AG04450 (cell line): ENCODE results near the gene NPHS2. TPM values are rescaled to one million over a fixed set of nuclear protein-coding genes. Genes with fewer than 3 reads are reported as not detected.

ENCODE experiments used
- CTCF ChIA-PET: fragments of 300-600, 350-600 bp; formaldehyde crosslinking; extraction: SDS; loops from one replicate; lab custom pipeline; 2022; ENCODE audit warnings: antibody characterized with exemption, inconsistent platforms; lab: Charles Lee
- POLR2A ChIA-PET: fragments of 350-600 bp; formaldehyde crosslinking; extraction: SDS; loops from one replicate; lab custom pipeline; 2021; ENCODE audit warnings: antibody characterized with exemption, inconsistent platforms; lab: Yijun Ruan, JAX
- DNase-seq: peaks from one replicate; pipeline ENCODE4 v3.0.0-alpha.2; 2011; ENCODE audit warnings: low read depth, low spot score
- H3K27ac ChIP-seq: one replicate; pipeline ENCODE4 v1.5.1; 2012; ENCODE audit warnings: low read depth, low read length, control low read depth
- H3K27me3 ChIP-seq: one replicate; pipeline ENCODE4 v1.6.0; 2012; ENCODE audit warnings: low read length; ENCODE audit not compliant: control insufficient read depth, insufficient read depth
- H3K4me3 ChIP-seq: 2 replicates; pipeline ENCODE4 v1.5.1; 2011; ENCODE audit warnings: mild to moderate bottlenecking, low read depth, low read length, control low read depth
- H3K9me3 ChIP-seq: 2 replicates; pipeline ENCODE4 v1.5.1; 2012; ENCODE audit warnings: low read length; ENCODE audit not compliant: control insufficient read depth, insufficient read depth
- polyA plus RNA-seq: library from polyadenylated mRNA; depleted of rRNA; stranded (reverse); fragments of >200 nt; gene quantifications from 2 replicates; pipeline ENCODE4 v1.2.3, GENCODE V29; 2011
- TF ChIP-seq, protein P1 (sequence below): IDR thresholded peaks from 2 replicates; pipeline ENCODE4 v1.5.1; 2011; ENCODE audit warnings: low read depth, low read length, control low read depth, inconsistent platforms

NPHS2 gene
- polyA plus RNA-seq, 1 experiment, result not detected

- DNase-seq, result no peak
- CTCF ChIA-PET, result interaction anchor here (1.9 kb wide), 1 partner anchor 346 kb away, joined by 8 read pairs; no protein-coding TSS in a partner anchor
- TF ChIP-seq, protein P1, sequence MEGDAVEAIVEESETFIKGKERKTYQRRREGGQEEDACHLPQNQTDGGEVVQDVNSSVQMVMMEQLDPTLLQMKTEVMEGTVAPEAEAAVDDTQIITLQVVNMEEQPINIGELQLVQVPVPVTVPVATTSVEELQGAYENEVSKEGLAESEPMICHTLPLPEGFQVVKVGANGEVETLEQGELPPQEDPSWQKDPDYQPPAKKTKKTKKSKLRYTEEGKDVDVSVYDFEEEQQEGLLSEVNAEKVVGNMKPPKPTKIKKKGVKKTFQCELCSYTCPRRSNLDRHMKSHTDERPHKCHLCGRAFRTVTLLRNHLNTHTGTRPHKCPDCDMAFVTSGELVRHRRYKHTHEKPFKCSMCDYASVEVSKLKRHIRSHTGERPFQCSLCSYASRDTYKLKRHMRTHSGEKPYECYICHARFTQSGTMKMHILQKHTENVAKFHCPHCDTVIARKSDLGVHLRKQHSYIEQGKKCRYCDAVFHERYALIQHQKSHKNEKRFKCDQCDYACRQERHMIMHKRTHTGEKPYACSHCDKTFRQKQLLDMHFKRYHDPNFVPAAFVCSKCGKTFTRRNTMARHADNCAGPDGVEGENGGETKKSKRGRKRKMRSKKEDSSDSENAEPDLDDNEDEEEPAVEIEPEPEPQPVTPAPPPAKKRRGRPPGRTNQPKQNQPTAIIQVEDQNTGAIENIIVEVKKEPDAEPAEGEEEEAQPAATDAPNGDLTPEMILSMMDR, result no peak
- Histone ChIP-seq H3K27ac (no peak overlapping the region), H3K9me3 (no peaks in the 10 kb centered on the region), H3K27me3 (no peaks in the 10 kb centered on the region), H3K4me3 (no peak overlapping the region)
- POLR2A ChIA-PET, result no interaction called here
These were observed 22.9 kb upstream of the NPHS2 start for GRCh38 chr1:179598631-179599030.

GRCh38 chr1:179591592-179592580 is 16.1 kb upstream of the NPHS2 start, which contains the start of gene TDRD5:
TDRD5 (plus strand) TSS chr1:179591832; CDS start chr1:179592616, 784 bp downstream.
- ChIA-PET POLR2A (no interaction called here), CTCF (no interaction called here)
- peaks cover 19% of the 10 kb centered on the region for H3K27me3 ChIP-seq
- H3K9me3 ChIP-seq, result peaks cover 14% of the 10 kb centered on the region; the same call in 1 of the 2 replicates
- H3K4me3 ChIP-seq, result no peak within 1 kb of the TSS
- H3K27ac ChIP-seq, result no peak within 1 kb of the TSS
- TF ChIP-seq, protein P1, result no peak
- DNase-seq, result no peak

DNA sequence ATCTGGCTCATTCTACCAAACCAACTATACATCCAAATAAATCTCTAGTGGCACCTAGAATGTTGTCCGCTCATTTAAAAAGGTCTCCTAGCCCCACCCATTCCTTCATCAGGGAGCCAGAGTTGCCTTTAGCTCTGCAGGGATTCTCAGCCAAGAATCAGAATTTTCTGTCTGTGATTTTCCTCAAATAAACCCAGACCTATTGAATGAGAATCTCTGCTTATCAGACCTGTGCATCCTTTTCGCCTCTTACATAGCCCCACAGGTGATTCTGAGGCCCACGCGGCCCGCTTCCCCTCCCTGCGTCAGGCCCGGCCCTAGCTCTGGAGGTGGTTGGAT is 15.5 kb upstream of the NPHS2 start:
- DNase-seq, result no peak
- ChIA-PET CTCF (no interaction called here), POLR2A (no interaction called here)
- H3K9me3 ChIP-seq, result peaks cover 14% of the 10 kb centered on the region; the same call in 1 of the 2 replicates
- H3K27ac ChIP-seq, result no peak overlapping the region
- H3K27me3 ChIP-seq, result peaks cover 23% of the 10 kb centered on the region
- TF ChIP-seq, protein P1, result no peak
- H3K4me3 ChIP-seq, result no peak overlapping the region

DNA sequence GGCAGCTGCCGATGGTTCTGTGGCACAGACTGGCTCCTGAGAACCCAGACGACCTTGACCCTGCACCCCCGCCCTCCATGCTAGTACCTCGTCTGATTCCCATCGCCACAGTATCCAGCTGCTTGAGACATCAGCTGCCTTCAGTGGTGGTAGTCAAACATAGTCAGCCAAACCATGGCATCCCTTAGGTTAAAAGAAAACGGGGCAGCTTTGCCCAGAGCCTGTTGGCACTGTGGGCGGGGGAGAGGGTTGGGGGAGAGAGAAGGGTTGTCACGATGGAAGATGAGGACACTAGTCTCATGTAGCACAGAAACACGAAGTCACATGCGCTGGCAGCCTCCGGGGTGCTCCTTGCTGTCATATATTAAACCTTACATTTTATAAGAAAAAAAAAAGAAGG is 14.9 kb upstream of the NPHS2 start:
- POLR2A ChIA-PET, result no interaction called here
- no peak overlapping the region for H3K4me3 ChIP-seq
- H3K9me3 ChIP-seq, result peaks cover 14% of the 10 kb centered on the region; the same call in 1 of the 2 replicates
- TF ChIP-seq, protein P1, result no peak
- CTCF ChIA-PET, result no interaction called here
- no peak overlapping the region for H3K27ac ChIP-seq
- no peak for DNase-seq
- H3K27me3 ChIP-seq, result peaks cover 23% of the 10 kb centered on the region

GRCh38 chr1:179589509-179589908 is 13.8 kb upstream of the NPHS2 start:
- Histone ChIP-seq H3K9me3 (peaks cover 14% of the 10 kb centered on the region; the same call in 1 of the 2 replicates), H3K27me3 (peaks cover 28% of the 10 kb centered on the region), H3K27ac (no peak overlapping the region), H3K4me3 (no peak overlapping the region)
- ChIA-PET CTCF (no interaction called here), POLR2A (no interaction called here)
- no peak for DNase-seq
- TF ChIP-seq, protein P1, result no peak
